ENCODE results near the gene AKAP13. TPM values are rescaled to one million over a fixed set of nuclear protein-coding genes. Genes with fewer than 3 reads are reported as not detected.
A peak's percentile ranks its signal among the peaks of the same experiment; 100 is the strongest.

Gene AKAP13
- total and polyA plus RNA-seq, 5 donors from 2014 or later = 106 to 482 (median 112) TPM

DNA sequence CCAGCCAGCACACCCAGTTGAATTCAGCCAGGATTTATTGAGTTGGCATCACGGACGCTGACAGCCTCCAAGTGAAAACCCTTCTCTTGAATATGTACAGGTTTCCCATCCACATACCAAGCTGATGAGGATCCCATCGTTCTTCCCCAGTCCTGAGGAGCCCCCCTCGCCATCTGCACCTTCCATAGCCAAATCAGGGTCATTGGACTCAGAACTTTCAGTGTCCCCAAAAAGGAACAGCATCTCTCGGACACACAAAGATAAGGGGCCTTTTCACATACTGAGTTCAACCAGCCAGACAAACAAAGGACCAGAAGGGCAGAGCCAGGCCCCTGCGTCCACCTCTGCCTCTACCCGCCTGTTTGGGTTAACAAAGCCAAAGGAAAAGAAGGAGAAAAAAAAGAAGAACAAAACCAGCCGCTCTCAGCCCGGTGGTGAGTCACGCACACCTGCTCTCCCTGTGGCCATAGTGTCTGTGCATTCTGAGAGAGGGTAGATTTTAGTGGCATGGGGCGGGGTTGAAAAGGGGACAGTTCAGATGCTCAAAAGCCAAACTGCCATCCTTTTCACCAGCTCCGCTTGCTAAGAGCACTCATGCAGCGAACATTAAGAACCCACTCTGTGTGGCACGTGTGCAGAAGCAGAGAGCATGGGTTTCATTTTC lies 363.1 kb downstream of the AKAP13 start:
- DNase-seq = no peak
- no peaks in the 10 kb centered on the region for H3K9me3 ChIP-seq (ENCODE audit: control insufficient read depth in 2 of 2, low read length in 2 of 2)
- H3K9me3 Mint-ChIP-seq = no peaks in the 10 kb centered on the region
- no peak overlapping the region for H3K4me3 ChIP-seq (ENCODE audit: low read depth, low read length)
- no peaks in the 10 kb centered on the region for H3K4me1 ChIP-seq (ENCODE audit: control insufficient read depth, insufficient read depth, low read length, poor library complexity, severe bottlenecking)
- peaks cover 51% of the 10 kb centered on the region for H3K36me3 Mint-ChIP-seq
- H3K27ac Mint-ChIP-seq = peak overlapping the region; percentile 49 to 80 (median 65)
- H3K4me3 Mint-ChIP-seq = no peak overlapping the region
- no peak overlapping the region for H3K27ac ChIP-seq (ENCODE audit: insufficient read depth, low read length, poor library complexity, severe bottlenecking)
- H3K36me3 ChIP-seq (ENCODE audit: control insufficient read depth, insufficient read depth, low read length) = peaks cover 91% of the 10 kb centered on the region
- no peaks in the 10 kb centered on the region for H3K27me3 ChIP-seq (ENCODE audit: control insufficient read depth, insufficient read depth, low read length)
- no peaks in the 10 kb centered on the region for H3K27me3 Mint-ChIP-seq
- no peak for ATAC-seq (ENCODE audit: low read depth in 2 of 2)
- H3K4me1 Mint-ChIP-seq = peaks cover 0 to 13% (median 5%) of the 10 kb centered on the region in 4 donors

DNA sequence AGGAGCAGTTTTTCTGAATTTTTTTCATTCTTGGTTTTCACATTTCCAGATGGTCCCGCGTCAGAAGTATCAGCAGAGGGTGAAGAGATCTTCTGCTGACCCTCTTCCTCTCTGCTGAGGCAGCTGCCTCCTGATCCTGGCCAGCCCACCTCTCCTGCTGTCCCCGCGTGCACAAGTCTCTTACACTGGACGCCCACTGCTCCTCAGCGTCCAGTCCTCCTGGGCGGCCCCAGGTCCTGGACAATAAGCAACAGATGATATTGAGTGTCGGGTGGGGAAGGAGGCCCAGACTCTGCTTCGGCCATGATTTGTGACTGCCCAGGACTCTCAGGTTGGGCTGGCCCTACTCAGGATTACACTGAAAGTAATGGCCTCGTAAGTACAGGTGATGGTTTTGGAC lies 364.2 kb downstream of the AKAP13 start:
- Histone ChIP-seq H3K9me3 (ENCODE audit: control insufficient read depth in 2 of 2, low read length in 2 of 2) (no peaks in the 10 kb centered on the region), H3K4me3 (ENCODE audit: low read depth, low read length) (no peak overlapping the region), H3K27me3 (ENCODE audit: control insufficient read depth, insufficient read depth, low read length) (no peaks in the 10 kb centered on the region), H3K4me1 (ENCODE audit: control insufficient read depth, insufficient read depth, low read length, poor library complexity, severe bottlenecking) (no peaks in the 10 kb centered on the region), H3K36me3 (ENCODE audit: control insufficient read depth, insufficient read depth, low read length) (peaks cover 92% of the 10 kb centered on the region), H3K27ac (ENCODE audit: insufficient read depth, low read length, poor library complexity, severe bottlenecking) (no peak overlapping the region)
- H3K27me3 Mint-ChIP-seq = no peaks in the 10 kb centered on the region
- peaks cover 49% of the 10 kb centered on the region for H3K36me3 Mint-ChIP-seq
- ATAC-seq (ENCODE audit: low read depth in 2 of 2) (no peak), DNase-seq (no peak)
- no peaks in the 10 kb centered on the region for H3K9me3 Mint-ChIP-seq
- H3K27ac Mint-ChIP-seq = no peak overlapping the region
- no peak overlapping the region for H3K4me3 Mint-ChIP-seq
- H3K4me1 Mint-ChIP-seq = peaks cover 0 to 16% (median 5%) of the 10 kb centered on the region in 4 donors

DNA sequence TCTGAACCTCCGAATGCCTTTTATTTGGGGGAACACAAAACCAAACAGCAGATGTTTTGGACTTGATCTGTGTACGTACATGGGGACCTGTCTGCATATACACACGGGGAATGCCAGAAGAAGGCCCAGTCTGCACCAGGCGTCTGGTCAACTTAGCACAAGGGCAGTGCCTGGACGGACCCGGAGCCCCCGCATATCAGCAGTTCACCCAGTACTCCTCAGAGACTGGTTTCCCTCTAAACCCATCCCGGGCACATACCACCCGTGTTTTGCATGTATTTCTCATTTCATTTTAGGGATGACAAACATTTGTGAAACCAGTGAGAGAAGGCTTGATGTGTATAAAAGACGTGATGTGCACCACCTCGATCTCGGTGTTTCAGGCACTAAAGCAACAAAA lies 364.6 kb downstream of the AKAP13 start:
- H3K4me1 ChIP-seq (ENCODE audit: control insufficient read depth, insufficient read depth, low read length, poor library complexity, severe bottlenecking) = no peaks in the 10 kb centered on the region
- H3K9me3 ChIP-seq (ENCODE audit: control insufficient read depth in 2 of 2, low read length in 2 of 2) = no peaks in the 10 kb centered on the region
- Mint-ChIP-seq H3K27me3 (no peaks in the 10 kb centered on the region), H3K27ac (no peak overlapping the region), H3K4me1 (peaks cover 0 to 16% (median 5%) of the 10 kb centered on the region in 4 donors), H3K4me3 (no peak overlapping the region), H3K36me3 (peaks cover 46% of the 10 kb centered on the region), H3K9me3 (no peaks in the 10 kb centered on the region)
- ATAC-seq (ENCODE audit: low read depth in 2 of 2) (no peak), DNase-seq (no peak)
- H3K36me3 ChIP-seq (ENCODE audit: control insufficient read depth, insufficient read depth, low read length) = peaks cover 89% of the 10 kb centered on the region
- H3K4me3 ChIP-seq (ENCODE audit: low read depth, low read length) = no peak overlapping the region
- H3K27ac ChIP-seq (ENCODE audit: insufficient read depth, low read length, poor library complexity, severe bottlenecking) = no peak overlapping the region
- H3K27me3 ChIP-seq (ENCODE audit: control insufficient read depth, insufficient read depth, low read length) = no peaks in the 10 kb centered on the region

DNA sequence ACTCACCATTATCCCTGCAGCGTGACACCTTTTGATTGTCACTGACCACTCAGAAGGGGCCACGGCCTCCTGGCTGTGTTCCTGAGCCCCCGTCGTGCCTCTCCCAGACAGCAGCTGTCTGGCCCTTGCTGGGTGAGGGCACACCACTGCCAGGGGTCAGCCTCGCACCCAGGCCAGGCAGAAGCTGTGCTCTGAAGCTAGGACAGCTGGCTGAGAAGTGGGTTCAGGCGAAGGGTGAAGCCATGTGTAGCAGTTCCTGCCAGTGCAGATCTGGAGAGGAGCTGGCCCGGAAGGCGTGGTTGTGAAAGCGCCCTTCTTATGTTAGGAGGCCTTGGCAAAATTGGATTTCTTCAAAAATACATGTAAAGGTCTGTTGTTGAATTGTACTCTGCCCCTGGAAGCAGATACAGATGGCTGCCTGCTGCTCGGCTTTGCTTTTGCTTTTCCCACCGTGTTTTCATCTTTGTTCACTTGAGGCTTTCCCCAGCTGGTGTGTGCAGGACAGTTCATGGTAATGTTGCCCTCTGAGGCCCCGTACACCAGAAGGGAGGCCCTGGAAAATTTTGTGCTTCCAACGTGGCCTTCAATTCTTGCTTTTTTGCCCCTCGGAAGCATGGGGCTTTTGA lies 365.2 kb downstream of the AKAP13 start:
- H3K36me3 ChIP-seq (ENCODE audit: control insufficient read depth, insufficient read depth, low read length) = peaks cover 83% of the 10 kb centered on the region
- H3K27ac ChIP-seq (ENCODE audit: insufficient read depth, low read length, poor library complexity, severe bottlenecking) = no peak overlapping the region
- H3K27ac Mint-ChIP-seq = no peak overlapping the region

DNA sequence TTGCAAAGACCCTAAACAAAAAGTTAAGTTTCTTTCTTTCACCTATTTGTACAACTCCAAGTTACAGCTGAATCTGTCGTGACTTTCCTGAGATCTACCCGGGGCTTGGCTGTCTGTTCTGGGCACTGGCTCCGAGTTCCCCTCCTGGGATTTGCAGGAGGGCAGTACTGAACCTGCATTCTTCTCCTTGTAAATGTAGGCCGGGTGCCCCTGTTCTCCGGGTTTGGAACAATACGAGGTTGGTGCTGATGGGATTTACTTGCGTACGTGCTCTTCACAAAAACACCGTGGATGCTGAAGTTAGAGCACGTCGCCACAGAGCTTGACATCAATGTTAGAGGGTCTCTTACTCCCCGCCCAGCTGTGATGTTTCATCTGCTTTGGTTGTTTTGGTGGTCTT lies 366.2 kb downstream of the AKAP13 start:
- peaks cover 40% of the 10 kb centered on the region for H3K36me3 Mint-ChIP-seq

More for the DNA sequence above, 365.2 kb downstream of the AKAP13 start:
- Histone ChIP-seq H3K4me1 (ENCODE audit: control insufficient read depth, insufficient read depth, low read length, poor library complexity, severe bottlenecking) (no peaks in the 10 kb centered on the region), H3K9me3 (ENCODE audit: control insufficient read depth in 2 of 2, low read length in 2 of 2) (no peaks in the 10 kb centered on the region), H3K27me3 (ENCODE audit: control insufficient read depth, insufficient read depth, low read length) (no peaks in the 10 kb centered on the region), H3K4me3 (ENCODE audit: low read depth, low read length) (no peak overlapping the region)
- ATAC-seq (ENCODE audit: low read depth in 2 of 2) (no peak), DNase-seq (no peak)
- Mint-ChIP-seq H3K9me3 (no peaks in the 10 kb centered on the region), H3K27me3 (no peaks in the 10 kb centered on the region), H3K36me3 (peaks cover 40% of the 10 kb centered on the region), H3K4me3 (no peak overlapping the region), H3K4me1 (peaks cover 0 to 11% (median 6%) of the 10 kb centered on the region in 4 donors)

DNA sequence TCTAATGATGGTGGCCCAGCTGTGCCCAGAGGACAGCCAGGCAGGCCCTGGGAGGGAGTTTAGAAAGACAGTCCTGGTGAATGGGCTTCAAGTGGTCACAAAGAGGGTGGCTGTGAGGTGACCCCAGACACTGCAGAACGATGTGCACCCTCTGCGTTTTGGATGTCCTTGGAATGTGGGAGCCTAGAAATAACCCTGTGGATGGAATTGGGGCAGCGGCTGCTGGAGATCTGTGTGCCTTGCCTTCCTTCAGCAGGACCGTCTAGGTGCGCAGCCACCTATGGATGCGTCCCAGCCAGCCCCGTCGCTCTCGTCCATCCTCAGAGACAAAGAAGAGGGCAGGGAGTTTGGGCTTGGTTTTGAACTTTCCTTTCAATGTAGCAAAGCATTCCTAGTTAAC lies 367.8 kb downstream of the AKAP13 start:
- Histone ChIP-seq H3K4me3 (ENCODE audit: low read depth, low read length) (no peak overlapping the region), H3K4me1 (ENCODE audit: control insufficient read depth, insufficient read depth, low read length, poor library complexity, severe bottlenecking) (no peaks in the 10 kb centered on the region), H3K36me3 (ENCODE audit: control insufficient read depth, insufficient read depth, low read length) (peaks cover 58% of the 10 kb centered on the region), H3K27ac (ENCODE audit: insufficient read depth, low read length, poor library complexity, severe bottlenecking) (no peak overlapping the region), H3K9me3 (ENCODE audit: control insufficient read depth in 2 of 2, low read length in 2 of 2) (no peaks in the 10 kb centered on the region), H3K27me3 (ENCODE audit: control insufficient read depth, insufficient read depth, low read length) (no peaks in the 10 kb centered on the region)
- H3K27ac Mint-ChIP-seq = no peak overlapping the region
- H3K4me3 Mint-ChIP-seq = no peak overlapping the region
- no peaks in the 10 kb centered on the region for H3K27me3 Mint-ChIP-seq
- H3K9me3 Mint-ChIP-seq = no peaks in the 10 kb centered on the region
- ATAC-seq (ENCODE audit: low read depth in 2 of 2) = no peak
- DNase-seq = no peak
- H3K4me1 Mint-ChIP-seq = peaks cover 0 to 14% (median 8%) of the 10 kb centered on the region in 4 donors
- H3K36me3 Mint-ChIP-seq = peaks cover 35% of the 10 kb centered on the region

More for the DNA sequence above, 366.2 kb downstream of the AKAP13 start:
- H3K27ac ChIP-seq (ENCODE audit: insufficient read depth, low read length, poor library complexity, severe bottlenecking) = no peak overlapping the region
- DNase-seq (no peak), ATAC-seq (ENCODE audit: low read depth in 2 of 2) (no peak)
- H3K27me3 Mint-ChIP-seq = no peaks in the 10 kb centered on the region
- H3K27me3 ChIP-seq (ENCODE audit: control insufficient read depth, insufficient read depth, low read length) = no peaks in the 10 kb centered on the region
- H3K27ac Mint-ChIP-seq = no peak overlapping the region
- peaks cover 0 to 13% (median 7%) of the 10 kb centered on the region in 4 donors for H3K4me1 Mint-ChIP-seq
- no peaks in the 10 kb centered on the region for H3K9me3 ChIP-seq (ENCODE audit: control insufficient read depth in 2 of 2, low read length in 2 of 2)
- H3K9me3 Mint-ChIP-seq = no peaks in the 10 kb centered on the region
- no peaks in the 10 kb centered on the region for H3K4me1 ChIP-seq (ENCODE audit: control insufficient read depth, insufficient read depth, low read length, poor library complexity, severe bottlenecking)
- H3K4me3 Mint-ChIP-seq = no peak overlapping the region
- H3K36me3 ChIP-seq (ENCODE audit: control insufficient read depth, insufficient read depth, low read length) = peaks cover 74% of the 10 kb centered on the region
- no peak overlapping the region for H3K4me3 ChIP-seq (ENCODE audit: low read depth, low read length)

DNA sequence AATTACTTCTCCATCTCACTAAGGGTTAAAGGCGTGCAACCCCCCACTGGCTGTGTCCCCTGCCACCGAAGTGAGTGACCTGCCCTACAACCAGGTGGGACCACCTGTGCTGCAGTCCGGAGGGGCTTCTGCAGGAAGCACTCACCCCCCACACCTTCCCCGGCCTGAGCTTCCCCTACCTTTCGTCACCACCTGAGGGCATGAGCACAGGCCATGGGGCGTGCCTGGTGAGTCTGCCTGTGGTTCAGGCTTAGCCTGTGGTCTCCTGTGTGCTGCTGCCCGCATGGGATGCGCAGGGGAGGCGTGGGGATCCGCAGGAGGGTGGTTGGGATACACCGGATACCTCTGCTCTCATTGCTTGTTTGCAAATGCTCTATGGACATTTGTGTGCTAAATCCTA lies 368.3 kb downstream of the AKAP13 start:
- no peaks in the 10 kb centered on the region for H3K9me3 Mint-ChIP-seq
- Histone ChIP-seq H3K27ac (ENCODE audit: insufficient read depth, low read length, poor library complexity, severe bottlenecking) (no peak overlapping the region), H3K4me3 (ENCODE audit: low read depth, low read length) (no peak overlapping the region), H3K36me3 (ENCODE audit: control insufficient read depth, insufficient read depth, low read length) (peaks cover 53% of the 10 kb centered on the region), H3K4me1 (ENCODE audit: control insufficient read depth, insufficient read depth, low read length, poor library complexity, severe bottlenecking) (no peaks in the 10 kb centered on the region), H3K9me3 (ENCODE audit: control insufficient read depth in 2 of 2, low read length in 2 of 2) (no peaks in the 10 kb centered on the region), H3K27me3 (ENCODE audit: control insufficient read depth, insufficient read depth, low read length) (no peaks in the 10 kb centered on the region)
- H3K27ac Mint-ChIP-seq = no peak overlapping the region
- H3K36me3 Mint-ChIP-seq = peaks cover 30% of the 10 kb centered on the region
- H3K27me3 Mint-ChIP-seq = no peaks in the 10 kb centered on the region
- ATAC-seq (ENCODE audit: low read depth in 2 of 2) (no peak), DNase-seq (no peak)
- no peak overlapping the region for H3K4me3 Mint-ChIP-seq
- peaks cover 0 to 14% (median 6%) of the 10 kb centered on the region in 4 donors for H3K4me1 Mint-ChIP-seq
